GM23338 (cell line): ENCODE measurements around the gene CDH18. TPM values are rescaled to one million over a fixed set of nuclear protein-coding genes. Genes with fewer than 3 reads are reported as not detected.

ENCODE experiments used
- ATAC-seq: fragments of 200-7000 bp; cut with Tn5 transposase; 3 replicates; pipeline ENCODE4 v1.9.1; 2020
- DNase-seq: peaks from one replicate; pipeline ENCODE4 v3.0.0-alpha.2; 2015; ENCODE audit warnings: low spot score
- H2AFZ ChIP-seq: fragments of 200-600 bp; sonication (generic); 2 replicates; pipeline ENCODE4 v1.8.0; 2016; ENCODE audit warnings: antibody characterized with exemption, mild to moderate bottlenecking, moderate library complexity
- H3F3A ChIP-seq: fragments of 200-600 bp; sonication (generic); replicated peaks from 2 replicates; pipeline ENCODE4 v1.8.0; 2017; ENCODE audit warnings: antibody characterized with exemption, mixed run types, low read depth
- H3K27ac ChIP-seq: fragments of 200-600 bp; sonication (generic); 2 replicates; pipeline ENCODE4 v1.6.1; 2016; ENCODE audit warnings: low read depth
- H3K27me3 ChIP-seq: fragments of 200-600 bp; sonication (generic); 2 replicates; pipeline ENCODE4 v1.8.0; 2016; ENCODE audit warnings: mild to moderate bottlenecking, mixed run types, moderate library complexity; ENCODE audit not compliant: insufficient read depth
- H3K36me3 ChIP-seq: fragments of 200-600 bp; sonication (generic); 2 replicates; pipeline ENCODE4 v1.8.0; 2016; ENCODE audit warnings: mild to moderate bottlenecking; ENCODE audit not compliant: insufficient read depth
- H3K4me1 ChIP-seq: fragments of 200-600 bp; sonication (generic); 2 replicates; pipeline ENCODE4 v1.8.0; 2016; ENCODE audit warnings: mild to moderate bottlenecking, moderate library complexity; ENCODE audit not compliant: insufficient read depth
- H3K4me2 ChIP-seq: fragments of 200-600 bp; sonication (generic); 2 replicates; pipeline ENCODE4 v1.7.1; 2017; ENCODE audit warnings: mixed run types
- H3K4me3 ChIP-seq: fragments of 200-600 bp; sonication (generic); 2 replicates; pipeline ENCODE4 v1.6.1; 2016; ENCODE audit warnings: mixed run types
- H3K79me2 ChIP-seq: fragments of 200-600 bp; sonication (generic); replicated peaks from 2 replicates; pipeline ENCODE4 v1.8.0; 2017; ENCODE audit warnings: mild to moderate bottlenecking; ENCODE audit not compliant: insufficient read depth
- H3K9me2 ChIP-seq: fragments of 200-600 bp; sonication (generic); 2 replicates; pipeline ENCODE4 v1.8.0; 2017; ENCODE audit not compliant: insufficient read depth
- H4K20me1 ChIP-seq: fragments of 200-600 bp; sonication (generic); replicated peaks from 2 replicates; pipeline ENCODE4 v1.8.0; 2017; ENCODE audit warnings: mild to moderate bottlenecking; ENCODE audit not compliant: insufficient read depth
- H3K27ac Mint-ChIP-seq: 2 replicates; pipeline ENCODE4 v1.8.0; 2020; ENCODE audit warnings: inconsistent platforms, mild to moderate bottlenecking, moderate library complexity, mixed read lengths
- H3K27me3 Mint-ChIP-seq: 3 replicates; pipeline ENCODE4 v1.8.0; 2022; ENCODE audit warnings: low read depth, mild to moderate bottlenecking, moderate library complexity, mixed read lengths, inconsistent platforms; ENCODE audit not compliant: insufficient read depth, poor library complexity
- H3K36me3 Mint-ChIP-seq: 3 replicates; pipeline ENCODE4 v1.8.0; 2021; ENCODE audit warnings: low read depth, mild to moderate bottlenecking, inconsistent platforms, moderate library complexity, mixed read lengths
- H3K4me1 Mint-ChIP-seq: 3 replicates; pipeline ENCODE4 v1.8.0; 2020; ENCODE audit warnings: mild to moderate bottlenecking, inconsistent platforms, mixed read lengths
- H3K4me3 Mint-ChIP-seq: 3 replicates; pipeline ENCODE4 v1.8.0; 2021; ENCODE audit warnings: moderate library complexity, mild to moderate bottlenecking, inconsistent platforms, mixed read lengths
- H3K9me3 Mint-ChIP-seq: 3 replicates; pipeline ENCODE4 v1.8.0; 2020; ENCODE audit warnings: moderate library complexity, mild to moderate bottlenecking, inconsistent platforms, mixed read lengths
- CREB1 ChIP-seq: fragments of 250-450 bp; sonication (Bioruptor Pico); IDR thresholded peaks from 2 replicates; pipeline ENCODE4 v1.5.0; 2020; ENCODE audit warnings: low read depth, mild to moderate bottlenecking, moderate library complexity
- CTCF ChIP-seq, 2 experiments: fragments of 200-600 bp in 1 of 2; sonication (generic) in 1 of 2; conservative IDR thresholded peaks; 2 replicates each; pipeline versions ENCODE4 v1.5.1 to v1.6.1; 2016 to 2017; ENCODE audit warnings: antibody characterized with exemption in 2 of 2, low read depth in 2 of 2, mild to moderate bottlenecking in 2 of 2, moderate library complexity in 1 of 2
- ETS1 ChIP-seq: IDR thresholded peaks from 2 replicates; pipeline ENCODE4 v1.6.1; 2016; ENCODE audit warnings: antibody characterized with exemption
- EZH2 ChIP-seq: fragments of 200-600 bp; sonication (generic); IDR thresholded peaks from one replicate; pipeline ENCODE4 v1.8.0; 2017; ENCODE audit warnings: antibody characterized with exemption, mild to moderate bottlenecking, low read depth; ENCODE audit not compliant: unreplicated experiment
- EZH2phosphoT487 ChIP-seq: fragments of 200-600 bp; sonication (generic); IDR thresholded peaks from one replicate; pipeline ENCODE4 v1.8.1; 2018; ENCODE audit warnings: antibody characterized with exemption; ENCODE audit not compliant: unreplicated experiment
- JUNB ChIP-seq: IDR thresholded peaks from one replicate; pipeline ENCODE4 v1.6.1; 2016; ENCODE audit warnings: antibody characterized with exemption; ENCODE audit not compliant: unreplicated experiment
- NANOG ChIP-seq: IDR thresholded peaks from 2 replicates; pipeline ENCODE4 v1.6.1; 2016; ENCODE audit warnings: antibody characterized with exemption, borderline replicate concordance
- REST ChIP-seq: IDR thresholded peaks from one replicate; pipeline ENCODE4 v1.6.1; 2018; ENCODE audit warnings: antibody characterized with exemption; ENCODE audit not compliant: unreplicated experiment
- STAT1 ChIP-seq: IDR thresholded peaks from one replicate; pipeline ENCODE4 v1.6.1; 2016; ENCODE audit warnings: antibody characterized with exemption; ENCODE audit not compliant: unreplicated experiment
- ZNF114 ChIP-seq: fragments of 250-450 bp; sonication (Bioruptor Pico); IDR thresholded peaks from 2 replicates; pipeline ENCODE4 v1.5.0; 2020; ENCODE audit warnings: mild to moderate bottlenecking, moderate library complexity
- ZNF331 ChIP-seq: fragments of 250-450 bp; sonication (Bioruptor Pico); IDR thresholded peaks from 2 replicates; pipeline ENCODE4 v1.5.0; 2020; ENCODE audit warnings: low read depth, mild to moderate bottlenecking, moderate library complexity
- ZNF462 ChIP-seq: fragments of 250-450 bp; sonication (Bioruptor Pico); IDR thresholded peaks from 2 replicates; pipeline ENCODE4 v1.5.0; 2020; ENCODE audit warnings: mild to moderate bottlenecking, moderate library complexity
- polyA plus RNA-seq: library from polyadenylated mRNA; unstranded; fragments of >200 nt; fragmentation: Nextera tagmentation; extraction: Ambion mirVana; gene quantifications from 2 replicates; pipeline ENCODE4 v1.2.1, GENCODE V29; 2016
- total RNA-seq: library from RNA; depleted of rRNA; stranded (reverse); fragments of >200 nt; shearing (Covaris generic); gene quantifications from 2 replicates; pipeline ENCODE4 v1.2.3, GENCODE V29; 2014

The CDH18 gene
- total and polyA plus RNA-seq, 2 experiments from 2014 or later: 1.3 TPM; not detected in 1

- Mint-ChIP-seq H3K27ac (no peak overlapping the region; the same call in 1 of the 2 replicates), H3K9me3 (peaks cover 24% of the 10 kb centered on the region), H3K4me1 (no peaks in the 10 kb centered on the region; the same call in 2 of the 3 replicates), H3K36me3 (peaks cover 25% of the 10 kb centered on the region), H3K4me3 (no peak overlapping the region), H3K27me3 (peaks cover 1% of the 10 kb centered on the region)
- H2AFZ ChIP-seq: no peak overlapping the region
- no peak overlapping the region for H3K4me3 ChIP-seq
- no peak for DNase-seq
- no peak for TF ChIP-seq EZH2
- no peak for TF ChIP-seq JUNB
- no peak for TF ChIP-seq REST
- TF ChIP-seq CTCF (conservative IDR thresholded peaks at IDR 0.05; ENCODE audit: low read depth in 2 of 2): no peak
- TF ChIP-seq ETS1: no peak
- no peak for TF ChIP-seq CREB1 (CRISPR knock-in tag)
- no peak for TF ChIP-seq STAT1
- no peak for TF ChIP-seq ZNF462 (CRISPR knock-in tag)
- no peak for TF ChIP-seq EZH2phosphoT487
- TF ChIP-seq NANOG: no peak
- TF ChIP-seq ZNF331 (CRISPR knock-in tag): no peak
- no peak for TF ChIP-seq ZNF114
- H3K4me1 ChIP-seq: no peaks in the 10 kb centered on the region; the same call in 1 of the 2 replicates
- ATAC-seq: no peak
- H3K27ac ChIP-seq: no peak overlapping the region
- H3K27me3 ChIP-seq: no peaks in the 10 kb centered on the region
- H3F3A ChIP-seq: no peaks in the 10 kb centered on the region
- peaks cover 5% of the 10 kb centered on the region; the same call in 1 of the 2 replicates for H3K36me3 ChIP-seq
- no peaks in the 10 kb centered on the region for H3K9me2 ChIP-seq
- H3K79me2 ChIP-seq: no peaks in the 10 kb centered on the region
- H3K4me2 ChIP-seq: no peak overlapping the region
- no peaks in the 10 kb centered on the region for H4K20me1 ChIP-seq
Observed at GRCh38 chr5:19734776-19735175, 253.2 kb downstream of the CDH18 start.
